GM10266 (cell line): Measurements from ENCODE around the gene KIAA1671.

Experiments
- DNase-seq: peaks from one replicate; pipeline ENCODE4 v3.0.0; 2012; ENCODE audit errors: extremely low spot score
- CTCF ChIP-seq: IDR thresholded peaks from 2 replicates; pipeline ENCODE4 v1.5.1; 2012; ENCODE audit warnings: mild to moderate bottlenecking, low read depth; ENCODE audit not compliant: control insufficient read depth, insufficient read depth; ENCODE audit errors: missing control alignments

Gene KIAA1671

DNA sequence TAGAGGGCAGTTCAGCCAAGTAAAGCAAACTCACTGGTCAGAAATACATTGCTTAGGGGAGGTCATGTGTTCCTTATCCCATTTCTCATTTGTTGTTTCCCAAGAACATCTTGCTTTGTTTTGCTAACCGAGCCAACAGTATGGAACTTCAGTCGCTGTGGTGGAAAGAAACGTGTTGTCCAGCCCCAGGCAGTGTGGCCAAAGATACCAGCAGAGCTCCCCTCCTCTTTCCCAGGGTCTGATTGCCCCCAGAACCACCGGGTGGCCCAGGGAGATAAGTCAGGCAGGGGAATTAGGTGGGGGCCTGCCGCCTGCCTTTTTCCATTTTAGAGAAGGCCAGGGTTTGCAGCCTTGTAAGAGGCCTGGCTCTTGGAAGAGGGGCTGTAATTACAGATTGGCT, 148.4 kb downstream of the KIAA1671 start:
- no peak for DNase-seq
- TF ChIP-seq CTCF = no peak

GRCh38 chr22:25101501-25101900, 149.0 kb downstream of the KIAA1671 start:
- no peak for TF ChIP-seq CTCF
- DNase-seq = no peak

DNA sequence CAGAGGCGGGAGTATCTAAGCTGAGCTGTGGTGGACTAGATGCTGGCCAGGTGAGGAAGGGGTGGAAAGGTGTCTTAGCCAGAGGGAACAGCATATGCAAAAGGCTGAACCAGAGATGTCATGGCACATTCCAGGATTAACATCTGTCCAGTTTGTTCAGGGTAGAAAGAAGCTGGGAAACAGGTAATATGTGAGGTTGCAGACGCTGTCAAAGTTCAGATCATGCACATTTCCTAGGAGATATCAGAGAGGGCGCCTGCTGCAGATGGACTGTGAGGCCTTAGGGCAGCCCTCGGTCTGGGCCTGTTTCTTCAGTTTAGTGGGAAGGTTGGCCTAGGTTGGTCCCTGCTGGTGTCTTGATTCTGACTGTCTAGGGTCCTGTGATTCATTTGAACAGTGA, 149.5 kb downstream of the KIAA1671 start:
- TF ChIP-seq CTCF = no peak

GRCh38 chr22:25102722-25103121, 150.2 kb downstream of the KIAA1671 start:
- no peak for TF ChIP-seq CTCF
- no peak for DNase-seq

More for the DNA sequence above, 149.5 kb downstream of the KIAA1671 start:
- DNase-seq = no peak

- TF ChIP-seq CTCF = no peak
These were observed 151.9 kb downstream of the KIAA1671 start for GRCh38 chr22:25104367-25104766.

DNA sequence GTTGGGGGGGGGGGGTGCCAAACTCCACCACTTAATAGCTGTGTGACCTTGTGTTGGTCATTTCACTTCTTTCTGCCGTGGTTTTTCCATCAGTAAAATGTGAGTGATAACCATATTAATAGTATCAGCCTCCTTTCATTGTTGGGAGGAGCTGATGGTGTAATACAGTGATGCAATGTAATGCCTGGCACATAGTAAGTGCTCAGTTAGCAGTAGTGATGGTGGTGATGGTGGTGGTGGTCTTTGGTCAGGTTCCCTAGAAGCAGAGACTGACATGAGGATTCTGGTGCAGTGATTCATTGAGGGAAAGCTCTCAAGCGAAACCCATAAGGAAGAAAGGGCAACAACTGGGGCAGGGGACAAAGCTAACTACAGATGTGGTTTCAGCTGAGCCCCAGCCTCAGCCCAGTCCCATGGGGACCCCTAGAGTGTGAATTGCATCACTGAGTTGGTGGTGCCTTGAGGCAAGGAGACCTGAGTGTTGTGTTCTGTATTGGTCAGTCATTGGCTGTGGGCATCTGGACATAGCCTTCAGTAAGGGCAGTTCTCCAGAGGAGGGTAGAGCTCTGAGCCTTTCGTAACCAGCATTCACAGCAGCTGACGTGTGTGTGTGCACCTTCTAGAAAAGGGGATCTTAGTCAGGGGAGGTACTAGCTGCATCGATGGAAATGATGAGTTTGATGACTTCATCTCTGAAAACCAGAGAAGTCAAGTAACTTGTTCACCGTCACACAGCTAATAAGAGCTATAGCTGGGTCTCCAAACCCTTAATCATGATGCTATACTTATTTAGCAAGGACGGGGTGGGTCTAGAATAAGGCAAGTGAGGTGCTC, 153.5 kb downstream of the KIAA1671 start:
- DNase-seq = no peak
- TF ChIP-seq CTCF = no peak

More at GRCh38 chr22:25104367-25104766, 151.9 kb downstream of the KIAA1671 start:
- no peak for DNase-seq

DNA sequence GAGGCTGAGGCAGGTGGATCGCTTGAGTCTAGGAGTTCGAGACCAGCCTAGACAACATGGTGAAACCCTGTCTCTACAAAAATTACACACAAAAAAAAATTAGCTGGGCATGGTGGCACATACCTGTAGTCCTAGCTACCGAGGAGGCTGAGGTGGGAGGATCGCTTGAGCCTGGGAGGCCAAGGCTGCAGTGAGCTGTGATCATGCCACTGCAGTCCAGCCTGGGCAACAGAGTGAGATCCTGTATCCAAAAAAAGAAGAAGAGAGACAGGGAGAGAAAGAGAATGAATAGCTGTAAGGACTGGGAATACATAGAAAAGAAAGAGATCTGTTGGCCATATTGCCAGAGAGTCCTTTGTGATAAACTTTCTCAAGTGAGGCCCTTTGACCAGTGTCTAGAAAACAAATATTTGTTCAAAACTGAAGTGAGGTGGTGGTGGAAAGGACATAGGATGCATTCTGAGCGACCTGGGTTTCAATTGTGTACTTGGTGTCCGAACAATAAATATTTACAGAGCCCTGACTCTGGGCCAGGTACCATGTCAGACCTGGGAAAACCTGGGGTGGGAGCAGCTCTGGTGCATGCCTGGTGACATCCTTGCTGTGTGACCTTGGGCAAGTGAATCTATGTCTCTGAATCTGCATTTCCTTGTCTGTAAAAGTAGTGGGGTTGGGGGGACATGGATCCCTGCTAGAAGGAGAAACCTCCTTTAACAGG, 157.5 kb downstream of the KIAA1671 start:
- TF ChIP-seq CTCF = no peak
- DNase-seq = no peak
